ENCODE measurements around the gene STAC.

The STAC gene

GRCh38 chr3:36408146-36408545 lies 27.8 kb downstream of the STAC start:
- Histone ChIP-seq H2AFZ (ENCODE audit: low read depth, low read length) (no peak overlapping the region), H3K27ac (ENCODE audit: low read length) (no peak overlapping the region), H3K4me1 (ENCODE audit: low read length) (no peaks in the 10 kb centered on the region), H3K27me3 (ENCODE audit: low read depth, low read length) (no peaks in the 10 kb centered on the region), H3K36me3 (replicated peaks; ENCODE audit: low read depth, low read length) (no peaks in the 10 kb centered on the region), H4K20me1 (ENCODE audit: insufficient read depth, low read length) (no peaks in the 10 kb centered on the region), H3K79me2 (ENCODE audit: low read length) (no peaks in the 10 kb centered on the region), H3K4me2 (ENCODE audit: low read length) (no peak overlapping the region), H3K4me3 (ENCODE audit: low read length) (no peak overlapping the region), H3K9ac (ENCODE audit: low read length) (no peak overlapping the region), H3K9me3 (ENCODE audit: insufficient read depth, low read length) (no peaks in the 10 kb centered on the region)
- TF ChIP-seq EZH2phosphoT487 (IDR thresholded peaks at IDR 0.05; ENCODE audit: low read depth), result no peak
- TF ChIP-seq, protein P1, sequence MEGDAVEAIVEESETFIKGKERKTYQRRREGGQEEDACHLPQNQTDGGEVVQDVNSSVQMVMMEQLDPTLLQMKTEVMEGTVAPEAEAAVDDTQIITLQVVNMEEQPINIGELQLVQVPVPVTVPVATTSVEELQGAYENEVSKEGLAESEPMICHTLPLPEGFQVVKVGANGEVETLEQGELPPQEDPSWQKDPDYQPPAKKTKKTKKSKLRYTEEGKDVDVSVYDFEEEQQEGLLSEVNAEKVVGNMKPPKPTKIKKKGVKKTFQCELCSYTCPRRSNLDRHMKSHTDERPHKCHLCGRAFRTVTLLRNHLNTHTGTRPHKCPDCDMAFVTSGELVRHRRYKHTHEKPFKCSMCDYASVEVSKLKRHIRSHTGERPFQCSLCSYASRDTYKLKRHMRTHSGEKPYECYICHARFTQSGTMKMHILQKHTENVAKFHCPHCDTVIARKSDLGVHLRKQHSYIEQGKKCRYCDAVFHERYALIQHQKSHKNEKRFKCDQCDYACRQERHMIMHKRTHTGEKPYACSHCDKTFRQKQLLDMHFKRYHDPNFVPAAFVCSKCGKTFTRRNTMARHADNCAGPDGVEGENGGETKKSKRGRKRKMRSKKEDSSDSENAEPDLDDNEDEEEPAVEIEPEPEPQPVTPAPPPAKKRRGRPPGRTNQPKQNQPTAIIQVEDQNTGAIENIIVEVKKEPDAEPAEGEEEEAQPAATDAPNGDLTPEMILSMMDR (IDR thresholded peaks at IDR 0.05; ENCODE audit: low read depth, low read length), result peak; percentile 67

DNA sequence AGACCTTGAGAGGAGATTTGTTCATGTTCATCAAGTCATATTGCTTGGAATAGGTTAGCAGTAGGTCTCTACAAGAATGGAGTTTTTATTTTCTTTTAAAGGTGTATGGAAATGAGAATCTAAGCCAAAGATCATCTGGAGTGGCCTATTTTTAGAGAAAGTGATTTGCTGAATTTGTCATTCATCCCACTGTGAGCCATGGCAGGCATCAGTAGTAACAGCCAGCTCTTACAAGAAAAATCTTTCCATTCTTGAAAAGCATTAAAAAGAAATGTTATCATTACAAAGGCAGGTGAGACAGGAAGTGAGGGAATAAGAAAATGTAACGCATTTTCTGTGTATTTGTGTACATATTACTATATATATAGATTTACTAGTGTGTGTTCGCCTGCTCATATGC lies 29.6 kb downstream of the STAC start:
- H3K79me2 ChIP-seq (ENCODE audit: low read length), result no peaks in the 10 kb centered on the region
- H3K27me3 ChIP-seq (ENCODE audit: low read depth, low read length), result no peaks in the 10 kb centered on the region
- no peaks in the 10 kb centered on the region for H3K4me1 ChIP-seq (ENCODE audit: low read length)
- H3K36me3 ChIP-seq (replicated peaks; ENCODE audit: low read depth, low read length), result no peaks in the 10 kb centered on the region
- no peak overlapping the region for H3K4me2 ChIP-seq (ENCODE audit: low read length)
- H3K4me3 ChIP-seq (ENCODE audit: low read length), result no peak overlapping the region
- no peak overlapping the region for H3K9ac ChIP-seq (ENCODE audit: low read length)
- TF ChIP-seq EZH2phosphoT487 (IDR thresholded peaks at IDR 0.05; ENCODE audit: low read depth), result no peak
- no peaks in the 10 kb centered on the region for H4K20me1 ChIP-seq (ENCODE audit: insufficient read depth, low read length)
- no peak overlapping the region for H2AFZ ChIP-seq (ENCODE audit: low read depth, low read length)
- no peaks in the 10 kb centered on the region for H3K9me3 ChIP-seq (ENCODE audit: insufficient read depth, low read length)
- no peak overlapping the region for H3K27ac ChIP-seq (ENCODE audit: low read length)

GRCh38 chr3:36411587-36411986 lies 31.3 kb downstream of the STAC start:
- Histone ChIP-seq H3K79me2 (ENCODE audit: low read length) (no peaks in the 10 kb centered on the region), H3K9me3 (ENCODE audit: insufficient read depth, low read length) (no peaks in the 10 kb centered on the region), H3K4me2 (ENCODE audit: low read length) (no peak overlapping the region), H3K36me3 (replicated peaks; ENCODE audit: low read depth, low read length) (no peaks in the 10 kb centered on the region), H3K9ac (ENCODE audit: low read length) (no peak overlapping the region), H3K4me1 (ENCODE audit: low read length) (no peaks in the 10 kb centered on the region), H3K27me3 (ENCODE audit: low read depth, low read length) (no peaks in the 10 kb centered on the region), H2AFZ (ENCODE audit: low read depth, low read length) (no peak overlapping the region), H3K4me3 (ENCODE audit: low read length) (no peak overlapping the region), H4K20me1 (ENCODE audit: insufficient read depth, low read length) (no peaks in the 10 kb centered on the region), H3K27ac (ENCODE audit: low read length) (no peak overlapping the region)
- no peak for TF ChIP-seq EZH2phosphoT487 (IDR thresholded peaks at IDR 0.05; ENCODE audit: low read depth)
- TF ChIP-seq, protein P1 (IDR thresholded peaks at IDR 0.05; ENCODE audit: low read depth, low read length), result no peak

DNA sequence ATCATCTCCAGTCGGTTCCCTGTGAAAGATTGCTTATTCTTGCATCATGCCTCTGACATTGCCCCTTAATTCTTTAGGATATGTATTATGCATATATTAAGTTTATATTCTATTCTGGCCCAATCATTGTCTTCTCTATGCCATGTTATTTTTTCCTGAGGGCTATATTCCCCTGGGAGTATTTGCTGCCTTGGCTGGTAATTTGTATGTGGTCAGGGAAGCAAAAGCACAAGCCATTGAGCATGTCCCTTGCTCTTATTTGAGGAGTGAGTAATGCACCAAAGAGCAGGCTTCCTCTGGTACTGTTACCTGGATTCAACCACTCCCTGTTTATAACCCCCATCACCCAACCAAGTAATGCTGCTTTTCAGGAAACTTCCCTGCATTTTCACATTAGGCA lies 36.3 kb downstream of the STAC start:
- Histone ChIP-seq H2AFZ (ENCODE audit: low read depth, low read length) (no peak overlapping the region), H4K20me1 (ENCODE audit: insufficient read depth, low read length) (no peaks in the 10 kb centered on the region), H3K4me1 (ENCODE audit: low read length) (no peaks in the 10 kb centered on the region), H3K79me2 (ENCODE audit: low read length) (no peaks in the 10 kb centered on the region), H3K36me3 (replicated peaks; ENCODE audit: low read depth, low read length) (no peaks in the 10 kb centered on the region), H3K27me3 (ENCODE audit: low read depth, low read length) (no peaks in the 10 kb centered on the region), H3K4me3 (ENCODE audit: low read length) (no peak overlapping the region), H3K9me3 (ENCODE audit: insufficient read depth, low read length) (no peaks in the 10 kb centered on the region), H3K4me2 (ENCODE audit: low read length) (no peak overlapping the region), H3K9ac (ENCODE audit: low read length) (no peak overlapping the region), H3K27ac (ENCODE audit: low read length) (no peak overlapping the region)
- TF ChIP-seq, protein P1 (IDR thresholded peaks at IDR 0.05; ENCODE audit: low read depth, low read length), result no peak
- TF ChIP-seq EZH2phosphoT487 (IDR thresholded peaks at IDR 0.05; ENCODE audit: low read depth), result no peak

DNA sequence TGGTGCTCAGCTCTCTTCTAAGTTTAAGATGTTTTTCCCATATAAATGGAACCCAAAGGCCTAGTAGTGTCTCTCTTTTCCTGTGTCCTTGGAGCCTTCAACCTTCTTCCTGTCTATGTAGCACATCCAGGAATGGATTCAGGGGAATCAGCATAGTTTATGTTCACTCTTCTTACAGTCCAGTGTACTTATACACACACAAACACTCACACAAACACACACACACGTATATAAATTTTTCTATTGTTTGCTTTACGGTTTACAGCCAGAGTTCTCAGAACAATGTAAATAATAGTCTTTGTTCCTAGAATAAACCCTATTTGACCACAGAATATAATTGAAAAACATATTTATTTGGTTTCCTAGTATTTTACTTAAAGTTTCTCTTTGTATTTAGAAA lies 36.9 kb downstream of the STAC start:
- Histone ChIP-seq H3K27ac (ENCODE audit: low read length) (no peak overlapping the region), H2AFZ (ENCODE audit: low read depth, low read length) (no peak overlapping the region), H3K4me2 (ENCODE audit: low read length) (no peak overlapping the region), H3K27me3 (ENCODE audit: low read depth, low read length) (no peaks in the 10 kb centered on the region), H3K4me1 (ENCODE audit: low read length) (no peaks in the 10 kb centered on the region), H3K9me3 (ENCODE audit: insufficient read depth, low read length) (no peaks in the 10 kb centered on the region), H3K36me3 (replicated peaks; ENCODE audit: low read depth, low read length) (no peaks in the 10 kb centered on the region), H3K9ac (ENCODE audit: low read length) (no peak overlapping the region), H3K4me3 (ENCODE audit: low read length) (no peak overlapping the region), H3K79me2 (ENCODE audit: low read length) (no peaks in the 10 kb centered on the region), H4K20me1 (ENCODE audit: insufficient read depth, low read length) (no peaks in the 10 kb centered on the region)
- no peak for TF ChIP-seq EZH2phosphoT487 (IDR thresholded peaks at IDR 0.05; ENCODE audit: low read depth)
- TF ChIP-seq, protein P1 (IDR thresholded peaks at IDR 0.05; ENCODE audit: low read depth, low read length), result no peak
